ENCODE results near the gene ALG13.
A peak's percentile ranks its signal among the peaks of the same experiment; 100 is the strongest.

The ALG13 gene

DNA sequence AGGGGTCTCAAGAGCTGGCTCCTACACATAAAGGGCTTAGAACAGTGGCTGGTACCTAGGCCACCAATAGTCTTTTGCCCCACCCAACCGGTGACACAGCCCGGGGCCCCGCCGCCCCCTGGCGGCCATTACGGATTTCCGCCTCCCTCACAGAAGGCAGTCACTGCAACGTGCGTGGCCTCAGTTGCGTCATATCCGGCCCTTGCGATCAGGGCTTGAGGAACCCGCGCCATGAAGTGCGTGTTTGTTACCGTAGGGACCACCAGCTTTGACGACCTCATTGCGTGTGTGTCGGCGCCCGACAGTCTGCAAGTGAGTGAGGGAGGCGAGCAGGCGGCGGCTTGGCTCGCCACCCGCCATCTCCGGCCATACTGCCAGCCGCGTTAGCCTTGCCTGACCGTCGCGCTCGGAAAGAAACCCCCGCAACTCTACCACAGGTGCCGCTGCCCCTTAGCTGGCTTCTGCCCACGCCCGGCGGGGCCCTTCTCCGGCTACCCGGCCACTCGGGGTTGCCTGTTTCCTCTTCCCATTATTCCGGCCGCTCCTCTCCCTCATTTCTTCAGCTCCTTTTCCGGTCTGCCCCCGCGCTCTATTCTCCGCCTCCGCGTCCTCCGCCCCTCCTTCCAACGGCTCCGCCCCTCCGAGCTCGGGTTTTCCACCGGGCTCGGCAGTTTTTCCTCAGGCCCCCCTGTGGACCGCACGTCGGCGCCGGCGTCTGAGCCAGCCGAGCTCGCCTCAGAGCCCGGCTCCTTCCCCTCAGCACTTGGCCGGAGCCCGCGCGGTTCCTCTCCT, at the start of gene ALG13:
Gene ALG13 (plus strand): TSS at position 183 of the 792 bp plus-strand sequence. CDS start 49 bp downstream, at position 232.
- TF ChIP-seq RAD21 (IDR thresholded peaks at IDR 0.05; ENCODE audit: low read depth) (0 out of 2 replicates have a peak, but pooled peaks have one; percentile 11), EGR1 (IDR thresholded peaks at IDR 0.05) (peak; percentile 62; the same call in 1 of the 2 replicates), TCF12 (IDR thresholded peaks at IDR 0.05; ENCODE audit: low read depth) (peak; percentile 47), CEBPB (IDR thresholded peaks at IDR 0.05) (peak; percentile 62), EP300 (IDR thresholded peaks at IDR 0.05; ENCODE audit: borderline replicate concordance) (no peak), TAF1 (IDR thresholded peaks at IDR 0.05; ENCODE audit: low read depth) (peak; percentile 59), CREB1 (IDR thresholded peaks at IDR 0.05; ENCODE audit: low read depth) (peak; percentile 74), MAX (IDR thresholded peaks at IDR 0.05) (peak; percentile 86), ZBTB7A (IDR thresholded peaks at IDR 0.05; ENCODE audit: low read depth) (no peak), YY1 (IDR thresholded peaks at IDR 0.05; ENCODE audit: low read depth) (peak; percentile 80)
- TF ChIP-seq, protein P1, sequence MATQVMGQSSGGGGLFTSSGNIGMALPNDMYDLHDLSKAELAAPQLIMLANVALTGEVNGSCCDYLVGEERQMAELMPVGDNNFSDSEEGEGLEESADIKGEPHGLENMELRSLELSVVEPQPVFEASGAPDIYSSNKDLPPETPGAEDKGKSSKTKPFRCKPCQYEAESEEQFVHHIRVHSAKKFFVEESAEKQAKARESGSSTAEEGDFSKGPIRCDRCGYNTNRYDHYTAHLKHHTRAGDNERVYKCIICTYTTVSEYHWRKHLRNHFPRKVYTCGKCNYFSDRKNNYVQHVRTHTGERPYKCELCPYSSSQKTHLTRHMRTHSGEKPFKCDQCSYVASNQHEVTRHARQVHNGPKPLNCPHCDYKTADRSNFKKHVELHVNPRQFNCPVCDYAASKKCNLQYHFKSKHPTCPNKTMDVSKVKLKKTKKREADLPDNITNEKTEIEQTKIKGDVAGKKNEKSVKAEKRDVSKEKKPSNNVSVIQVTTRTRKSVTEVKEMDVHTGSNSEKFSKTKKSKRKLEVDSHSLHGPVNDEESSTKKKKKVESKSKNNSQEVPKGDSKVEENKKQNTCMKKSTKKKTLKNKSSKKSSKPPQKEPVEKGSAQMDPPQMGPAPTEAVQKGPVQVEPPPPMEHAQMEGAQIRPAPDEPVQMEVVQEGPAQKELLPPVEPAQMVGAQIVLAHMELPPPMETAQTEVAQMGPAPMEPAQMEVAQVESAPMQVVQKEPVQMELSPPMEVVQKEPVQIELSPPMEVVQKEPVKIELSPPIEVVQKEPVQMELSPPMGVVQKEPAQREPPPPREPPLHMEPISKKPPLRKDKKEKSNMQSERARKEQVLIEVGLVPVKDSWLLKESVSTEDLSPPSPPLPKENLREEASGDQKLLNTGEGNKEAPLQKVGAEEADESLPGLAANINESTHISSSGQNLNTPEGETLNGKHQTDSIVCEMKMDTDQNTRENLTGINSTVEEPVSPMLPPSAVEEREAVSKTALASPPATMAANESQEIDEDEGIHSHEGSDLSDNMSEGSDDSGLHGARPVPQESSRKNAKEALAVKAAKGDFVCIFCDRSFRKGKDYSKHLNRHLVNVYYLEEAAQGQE (IDR thresholded peaks at IDR 0.05; ENCODE audit: low read depth) = no peak

DNA sequence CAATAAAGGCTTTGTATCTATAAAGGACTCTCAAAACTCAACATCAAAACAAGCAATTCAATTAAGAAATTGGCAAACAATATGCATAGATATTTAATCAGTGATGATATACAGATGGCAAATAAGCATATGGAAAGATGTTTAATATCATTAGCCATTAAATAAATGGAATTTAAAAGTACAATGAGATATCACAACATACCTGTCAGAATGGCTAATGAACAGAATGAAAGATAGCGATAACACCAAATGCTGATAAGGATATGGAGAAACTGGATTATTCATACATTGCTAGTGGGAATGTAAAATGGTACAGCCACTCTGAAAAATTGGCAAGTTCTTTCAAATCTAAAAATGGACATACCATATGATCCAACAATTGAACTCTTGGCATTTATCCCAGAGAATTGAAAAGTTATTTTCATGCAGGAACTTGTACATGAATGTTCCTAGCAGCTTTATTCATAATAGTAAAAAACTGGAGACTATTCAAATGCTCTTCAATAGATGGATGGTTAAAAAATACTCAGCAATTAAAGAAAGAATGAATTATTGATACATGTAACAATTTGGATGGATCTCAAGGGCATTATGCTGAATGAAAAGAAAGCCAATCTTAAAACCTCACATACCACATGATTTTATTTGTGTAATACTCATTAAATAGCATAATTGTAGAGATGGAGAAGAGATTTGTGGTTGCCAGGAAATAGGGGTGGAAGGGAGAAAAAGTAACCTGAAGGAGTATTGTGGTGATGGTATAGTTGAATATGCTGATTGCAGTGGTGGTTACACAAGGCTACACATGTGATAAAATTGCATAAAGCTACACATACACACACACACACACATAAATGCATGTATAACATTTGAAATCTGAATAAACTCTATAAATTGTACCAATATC, 45.9 kb upstream of the ALG13 start:
- TF ChIP-seq FOXM1 (IDR thresholded peaks at IDR 0.05; ENCODE audit: borderline replicate concordance, low read depth) = no peak
- TF ChIP-seq TEAD4 (IDR thresholded peaks at IDR 0.05) = no peak

DNA sequence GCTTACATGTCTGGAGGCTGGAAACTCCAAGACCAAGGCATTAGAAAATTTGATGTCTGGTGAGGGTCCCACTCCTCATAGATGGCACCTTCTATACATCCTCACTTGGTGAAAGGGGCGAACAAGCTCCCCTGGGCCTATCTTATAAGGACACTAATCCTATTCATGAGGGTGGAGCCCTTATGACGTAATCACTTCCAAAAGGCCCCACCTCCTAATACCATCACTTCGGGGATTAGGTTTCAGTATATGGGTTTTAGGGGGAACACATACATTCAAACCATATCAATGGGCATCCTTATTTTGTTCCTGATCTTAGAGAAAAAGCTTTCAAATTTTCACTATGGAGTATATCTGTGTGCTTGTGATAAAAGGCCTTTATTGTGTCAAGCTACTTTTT, 39.0 kb upstream of the ALG13 start:
- TF ChIP-seq NFIC (IDR thresholded peaks at IDR 0.05) (no peak), EP300 (IDR thresholded peaks at IDR 0.05; ENCODE audit: borderline replicate concordance) (no peak), RAD21 (IDR thresholded peaks at IDR 0.05; ENCODE audit: low read depth) (no peak), USF1 (IDR thresholded peaks at IDR 0.05) (no peak), FOXM1 (IDR thresholded peaks at IDR 0.05; ENCODE audit: borderline replicate concordance, low read depth) (no peak), YY1 (IDR thresholded peaks at IDR 0.05; ENCODE audit: low read depth) (no peak), TAF1 (IDR thresholded peaks at IDR 0.05; ENCODE audit: low read depth) (no peak), TCF12 (IDR thresholded peaks at IDR 0.05; ENCODE audit: low read depth) (no peak), CEBPB (IDR thresholded peaks at IDR 0.05) (no peak), MAX (IDR thresholded peaks at IDR 0.05) (no peak), EGR1 (IDR thresholded peaks at IDR 0.05) (no peak), ZBTB7A (IDR thresholded peaks at IDR 0.05; ENCODE audit: low read depth) (no peak), CREB1 (IDR thresholded peaks at IDR 0.05; ENCODE audit: low read depth) (no peak), TEAD4 (IDR thresholded peaks at IDR 0.05) (no peak)
- TF ChIP-seq, protein P1 (IDR thresholded peaks at IDR 0.05; ENCODE audit: low read depth) = no peak

DNA sequence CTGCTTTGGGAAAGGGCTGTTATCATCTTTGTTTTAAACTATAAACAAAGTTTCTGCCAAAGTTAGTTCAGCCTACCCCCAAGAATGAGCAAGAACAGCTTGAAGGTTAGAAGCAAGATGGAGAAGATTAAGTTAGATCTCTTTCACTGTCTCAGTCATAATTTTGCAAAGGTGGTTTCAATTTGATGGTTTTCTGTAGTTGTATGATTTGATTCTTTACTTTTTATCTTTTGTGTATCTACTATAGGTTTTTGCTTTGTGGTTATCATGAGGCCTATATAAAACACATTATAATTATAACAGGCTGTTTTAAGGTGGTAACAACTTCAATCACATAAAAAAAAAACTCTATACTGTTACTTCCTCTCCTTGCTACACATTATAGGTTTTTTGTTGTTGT, 35.4 kb upstream of the ALG13 start:
- TF ChIP-seq TCF12 (IDR thresholded peaks at IDR 0.05; ENCODE audit: low read depth) = no peak
- TF ChIP-seq EP300 (IDR thresholded peaks at IDR 0.05; ENCODE audit: borderline replicate concordance) = no peak
- no peak for TF ChIP-seq TEAD4 (IDR thresholded peaks at IDR 0.05)
- TF ChIP-seq EGR1 (IDR thresholded peaks at IDR 0.05) = no peak
- no peak for TF ChIP-seq FOXM1 (IDR thresholded peaks at IDR 0.05; ENCODE audit: borderline replicate concordance, low read depth)
- TF ChIP-seq TAF1 (IDR thresholded peaks at IDR 0.05; ENCODE audit: low read depth) = no peak
- no peak for TF ChIP-seq CEBPB (IDR thresholded peaks at IDR 0.05)
- TF ChIP-seq CREB1 (IDR thresholded peaks at IDR 0.05; ENCODE audit: low read depth) = no peak
- TF ChIP-seq RAD21 (IDR thresholded peaks at IDR 0.05; ENCODE audit: low read depth) = no peak
- no peak for TF ChIP-seq ZBTB7A (IDR thresholded peaks at IDR 0.05; ENCODE audit: low read depth)
- TF ChIP-seq, protein P1 (IDR thresholded peaks at IDR 0.05; ENCODE audit: low read depth) = no peak
- no peak for TF ChIP-seq NFIC (IDR thresholded peaks at IDR 0.05)

Data from Ishikawa (cell line).